KOPT-K1 (cell line): Measurements from ENCODE around the gene PTEN.

Experiments used
- H3K27ac ChIP-seq: fragments of 200-600 bp; sonication (generic); 2 replicates; pipeline ENCODE4 v1.5.1; 2016; ENCODE audit warnings: antibody characterized with exemption, mild to moderate bottlenecking, low read depth, low read length; ENCODE audit not compliant: poor library complexity, severe bottlenecking
- H3K36me3 ChIP-seq: fragments of 200-600 bp; sonication (generic); 2 replicates; pipeline ENCODE4 v1.5.1; 2017; ENCODE audit warnings: antibody characterized with exemption, mild to moderate bottlenecking, low read length, moderate library complexity; ENCODE audit not compliant: insufficient read depth
- H3K9me3 ChIP-seq: fragments of 200-600 bp; sonication (generic); 2 replicates; pipeline ENCODE4 v1.5.1; 2017; ENCODE audit warnings: antibody characterized with exemption, low read length, mild to moderate bottlenecking; ENCODE audit not compliant: insufficient read depth, poor library complexity, severe bottlenecking

Gene PTEN

DNA sequence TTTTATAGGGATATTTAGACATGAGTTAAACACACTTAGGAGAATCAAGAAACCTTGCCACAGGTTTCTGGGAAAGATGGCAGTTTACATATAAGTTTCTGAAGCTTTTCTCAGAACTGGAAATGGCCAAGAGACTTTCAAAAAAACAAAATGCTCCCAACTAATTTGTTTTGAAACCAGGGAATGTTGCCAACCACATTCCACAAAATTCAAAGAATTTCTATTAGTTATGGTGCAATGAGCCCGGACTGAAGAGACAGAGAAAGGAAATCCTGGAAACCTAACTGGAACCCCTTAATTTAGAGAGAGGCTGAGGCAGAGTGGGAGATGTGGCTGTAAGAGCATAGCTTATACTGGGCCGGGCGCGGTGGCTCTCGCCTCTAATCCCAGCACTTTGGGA, 128.5 kb downstream of the PTEN start:
- Histone ChIP-seq H3K9me3 (peaks cover 5% of the 10 kb centered on the region), H3K36me3 (no peaks in the 10 kb centered on the region), H3K27ac (no peak overlapping the region)

DNA sequence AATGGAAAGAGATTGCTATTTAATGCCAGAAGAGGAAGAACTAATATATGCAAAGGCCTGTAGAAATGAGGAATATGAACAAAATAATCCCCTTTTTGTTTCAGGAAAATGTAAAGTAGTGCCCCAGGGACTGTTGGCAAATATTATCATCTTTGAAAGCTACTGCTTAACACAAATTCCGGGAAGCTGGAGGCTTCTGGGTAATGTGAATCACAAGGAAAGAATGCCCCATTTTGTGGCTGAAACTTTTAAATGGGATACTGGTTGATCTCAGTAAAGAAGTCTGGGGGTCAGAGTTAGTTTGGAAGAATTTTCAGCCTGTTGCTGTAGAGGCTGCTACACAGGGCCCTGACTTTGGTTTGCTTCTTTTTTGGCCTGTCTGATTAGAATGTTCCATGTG, 141.0 kb downstream of the PTEN start:
- Histone ChIP-seq H3K9me3 (no peaks in the 10 kb centered on the region), H3K27ac (no peak overlapping the region), H3K36me3 (no peaks in the 10 kb centered on the region)

DNA sequence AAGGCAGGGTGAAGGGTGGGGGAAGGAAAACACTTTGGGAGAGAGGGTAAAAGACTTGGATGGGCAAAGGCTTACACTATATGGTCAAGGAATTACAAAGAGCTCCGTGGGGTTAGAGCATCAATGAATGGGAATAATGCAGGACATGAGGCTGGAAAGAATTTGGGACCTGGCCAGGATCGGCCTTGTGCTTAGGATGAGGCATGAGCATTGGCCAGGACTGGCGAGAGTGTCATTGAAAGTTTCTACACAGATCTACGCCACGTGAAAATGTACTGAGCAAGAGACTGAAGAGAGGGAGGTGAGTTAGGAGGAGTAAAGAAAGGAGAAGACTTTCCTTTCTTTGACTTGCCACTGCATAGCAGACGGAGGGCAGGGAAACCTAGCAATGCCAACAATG, 142.8 kb downstream of the PTEN start:
- no peak overlapping the region for H3K27ac ChIP-seq
- peaks cover 6% of the 10 kb centered on the region for H3K9me3 ChIP-seq
- H3K36me3 ChIP-seq: no peaks in the 10 kb centered on the region

DNA sequence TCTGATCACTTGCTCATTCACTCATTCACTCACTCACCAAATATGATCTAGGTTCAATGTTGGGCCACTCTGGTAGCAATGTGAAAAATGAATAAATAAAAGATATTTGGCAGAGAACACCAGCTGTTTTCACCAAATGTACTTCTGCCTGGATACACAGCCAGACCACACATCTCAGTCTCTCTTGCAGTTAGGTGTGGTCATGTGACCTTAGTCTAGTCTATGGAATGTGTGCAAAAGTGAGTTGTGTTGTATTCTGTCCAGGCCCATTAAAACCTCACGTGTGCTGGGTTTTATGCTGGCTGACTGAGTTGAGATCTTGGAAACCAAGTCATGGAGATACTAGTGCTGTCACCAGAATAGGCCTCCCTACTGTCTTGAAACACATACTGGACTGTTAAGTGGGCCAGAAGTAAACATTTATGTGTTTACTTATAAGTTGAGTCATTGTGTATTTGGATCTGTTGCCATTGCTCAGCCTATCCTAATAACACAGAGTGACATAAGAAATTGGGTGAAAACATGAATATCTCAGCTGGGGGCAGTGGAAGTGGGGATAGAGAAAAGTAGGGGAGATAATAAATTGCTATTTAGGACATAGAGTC, 145.5 kb downstream of the PTEN start:
- no peak overlapping the region for H3K27ac ChIP-seq

DNA sequence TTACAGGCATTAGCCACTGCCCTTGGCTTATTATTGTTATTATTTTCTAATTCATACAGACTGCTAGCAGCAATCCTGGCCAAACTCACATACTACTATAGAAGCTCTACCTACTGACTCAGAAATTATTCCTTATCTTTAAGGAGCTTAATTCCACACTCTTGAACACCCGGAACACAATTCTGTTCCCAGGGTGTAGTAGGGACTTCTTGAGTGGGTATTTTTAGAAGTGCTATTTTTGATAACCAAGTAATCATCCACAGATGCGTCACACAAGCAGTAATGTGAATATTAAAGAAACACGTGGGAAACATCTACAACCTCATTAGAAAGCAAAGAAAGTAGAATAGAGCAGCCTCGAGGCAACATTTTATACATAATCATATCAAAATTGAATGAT, 149.2 kb downstream of the PTEN start:
- Histone ChIP-seq H3K36me3 (no peaks in the 10 kb centered on the region), H3K27ac (no peak overlapping the region), H3K9me3 (peaks cover 12% of the 10 kb centered on the region)

More for the DNA sequence above, 145.5 kb downstream of the PTEN start:
- H3K36me3 ChIP-seq: no peaks in the 10 kb centered on the region
- peaks cover 12% of the 10 kb centered on the region for H3K9me3 ChIP-seq

DNA sequence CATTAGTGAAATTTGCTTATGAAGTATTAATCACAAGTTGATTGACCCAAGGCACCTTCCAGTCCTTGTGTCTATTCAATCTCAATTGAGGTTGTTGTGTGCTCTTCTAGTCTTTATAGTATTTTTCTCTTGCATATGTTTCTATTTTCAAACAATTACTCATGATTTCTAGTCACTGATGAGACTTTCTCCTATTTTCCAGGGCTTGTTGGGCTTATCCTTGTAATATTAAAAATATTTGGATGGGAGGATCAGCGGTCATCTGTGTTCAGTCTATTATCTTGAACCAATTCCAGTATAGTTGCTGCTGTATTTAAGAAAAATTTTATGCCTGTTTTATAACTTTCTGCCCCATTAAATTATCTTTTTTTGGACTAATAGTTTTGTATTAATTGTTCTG, 154.4 kb downstream of the PTEN start:
- H3K9me3 ChIP-seq: no peaks in the 10 kb centered on the region
- H3K36me3 ChIP-seq: no peaks in the 10 kb centered on the region
- H3K27ac ChIP-seq: no peak overlapping the region

DNA sequence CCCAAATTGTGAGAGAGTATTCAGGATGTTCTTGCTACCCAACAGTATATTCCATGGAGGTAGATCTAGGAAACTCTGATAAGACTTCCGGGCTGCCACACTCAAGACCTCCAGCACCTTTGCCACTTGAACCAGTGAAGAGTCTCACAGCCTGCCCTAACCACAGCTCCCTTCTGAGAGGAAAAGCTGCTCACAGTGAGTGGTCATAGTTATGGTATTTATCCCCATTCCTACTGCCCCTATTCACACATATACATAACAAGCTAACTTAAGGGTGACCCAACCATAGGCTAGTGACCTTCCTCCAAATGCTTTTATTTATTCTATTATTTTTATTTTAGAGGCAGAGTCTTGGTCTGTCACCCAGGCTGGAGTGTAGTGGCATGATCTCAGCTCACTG, 156.3 kb downstream of the PTEN start:
- no peaks in the 10 kb centered on the region for H3K9me3 ChIP-seq
- no peaks in the 10 kb centered on the region for H3K36me3 ChIP-seq

More for the DNA sequence above, 156.3 kb downstream of the PTEN start:
- no peak overlapping the region for H3K27ac ChIP-seq
